Subcutaneous adipose tissue (tissue), 4 donors: Measurements from ENCODE around the gene GARS1. TPM values are rescaled to one million over a fixed set of nuclear protein-coding genes. Genes with fewer than 3 reads are reported as not detected.

ENCODE experiments used
- CTCF ChIP-seq: fragments of 450-650 bp; IDR thresholded peaks from one replicate; pipeline ENCODE4 v1.5.1; 2016; ENCODE audit warnings: low read depth, mild to moderate bottlenecking, control low read depth, antibody characterized with exemption, moderate library complexity
- total RNA-seq, 4 donors: library from RNA; depleted of rRNA; stranded (reverse); fragments of >200 nt; gene quantifications; one replicate each; pipeline ENCODE4 v1.1.0, GENCODE V29; 2016

GARS1 gene
- total RNA-seq, 4 donors from 2014 or later = 36.4 to 118 (median 49.9) TPM

DNA sequence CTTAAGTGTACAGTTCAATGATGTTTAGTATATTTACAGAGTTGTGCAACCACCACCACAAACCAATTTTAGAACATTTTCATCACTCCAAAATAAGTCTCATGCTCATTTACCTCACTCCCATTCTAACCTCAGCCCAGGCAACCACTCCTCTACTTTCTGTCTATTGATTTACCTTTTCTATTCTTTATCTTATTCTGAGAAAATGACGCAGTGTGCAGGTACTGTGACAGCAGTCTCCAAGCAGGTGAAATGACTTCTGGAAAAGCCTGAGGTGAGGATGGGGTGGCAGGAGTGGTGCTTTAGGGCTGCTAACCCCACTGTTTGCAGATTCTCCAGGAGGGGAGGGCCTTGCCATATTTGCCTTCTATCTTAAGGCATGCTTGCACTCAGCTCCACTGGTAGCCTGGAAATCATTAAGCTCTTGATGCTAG, 39.5 kb downstream of the GARS1 start:
- TF ChIP-seq CTCF = no peak

GRCh38 chr7:30634634-30635201, 40.0 kb downstream of the GARS1 start:
- TF ChIP-seq CTCF = no peak

DNA sequence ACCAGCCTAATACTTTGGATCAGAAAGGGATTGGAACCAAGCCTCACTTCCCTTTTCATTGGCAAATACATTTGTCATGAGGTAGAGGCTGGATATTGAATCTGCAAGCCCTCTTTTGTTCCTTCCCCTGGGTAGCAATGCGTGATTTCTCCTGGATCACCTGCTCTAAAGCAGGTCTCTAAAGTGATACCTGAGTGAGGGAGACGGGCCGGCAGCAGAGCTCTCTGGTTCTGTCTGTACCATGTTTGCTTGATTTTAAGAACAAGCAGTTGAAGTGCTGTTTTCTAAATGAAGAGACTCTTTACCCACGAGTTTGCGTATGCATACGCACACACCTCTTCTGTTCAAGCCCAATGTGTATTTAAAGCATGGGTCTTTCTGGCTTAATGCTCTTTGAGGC, 41.1 kb downstream of the GARS1 start:
- TF ChIP-seq CTCF = no peak

- TF ChIP-seq CTCF = no peak
Measured at GRCh38 chr7:30642789-30643188, 48.1 kb downstream of the GARS1 start.

GRCh38 chr7:30644286-30644955, 49.7 kb downstream of the GARS1 start:
- TF ChIP-seq CTCF = no peak

- TF ChIP-seq CTCF = no peak
Measured at GRCh38 chr7:30645661-30646060, 51.0 kb downstream of the GARS1 start.

DNA sequence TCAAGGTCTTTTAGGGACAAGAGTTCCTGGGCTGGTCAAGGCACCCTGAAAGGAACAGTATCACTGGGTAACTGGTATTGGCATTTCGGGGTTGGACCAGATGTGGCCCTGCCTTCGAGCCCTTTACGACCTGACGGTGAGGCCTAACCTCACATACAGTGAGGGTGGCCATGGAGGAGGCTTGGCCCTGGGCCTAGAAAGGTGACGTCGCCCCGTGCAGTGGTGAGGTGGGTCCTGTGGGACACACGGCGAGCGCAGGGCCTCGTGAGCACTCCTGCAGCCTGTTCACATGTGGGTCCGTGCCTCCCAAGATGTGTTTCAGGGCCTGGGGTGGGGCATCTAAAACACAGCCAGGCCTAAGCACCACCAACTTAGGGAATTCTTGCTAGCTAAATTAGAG, 51.5 kb downstream of the GARS1 start:
- TF ChIP-seq CTCF = no peak
